ENCODE data around the gene CAMK1D.

DNA sequence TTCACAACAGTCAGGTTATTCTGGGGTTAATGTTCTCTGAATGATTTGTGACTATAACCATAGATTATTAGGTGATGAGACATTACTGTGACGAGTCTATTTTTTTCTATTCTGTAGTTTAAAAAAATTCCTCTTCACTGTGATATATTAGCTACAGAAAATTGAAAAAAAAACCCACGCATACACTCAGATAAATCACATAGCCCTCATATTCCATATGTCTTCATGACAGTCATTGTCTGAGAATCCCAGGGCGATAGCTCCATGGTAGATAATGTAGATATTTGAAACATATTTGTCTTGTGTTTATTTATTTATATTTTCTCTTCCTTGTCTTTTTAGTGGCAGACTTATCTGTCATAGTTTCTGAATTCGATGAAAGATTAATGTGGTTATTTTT, 110.0 kb downstream of the CAMK1D start:
- TF ChIP-seq, protein P1, sequence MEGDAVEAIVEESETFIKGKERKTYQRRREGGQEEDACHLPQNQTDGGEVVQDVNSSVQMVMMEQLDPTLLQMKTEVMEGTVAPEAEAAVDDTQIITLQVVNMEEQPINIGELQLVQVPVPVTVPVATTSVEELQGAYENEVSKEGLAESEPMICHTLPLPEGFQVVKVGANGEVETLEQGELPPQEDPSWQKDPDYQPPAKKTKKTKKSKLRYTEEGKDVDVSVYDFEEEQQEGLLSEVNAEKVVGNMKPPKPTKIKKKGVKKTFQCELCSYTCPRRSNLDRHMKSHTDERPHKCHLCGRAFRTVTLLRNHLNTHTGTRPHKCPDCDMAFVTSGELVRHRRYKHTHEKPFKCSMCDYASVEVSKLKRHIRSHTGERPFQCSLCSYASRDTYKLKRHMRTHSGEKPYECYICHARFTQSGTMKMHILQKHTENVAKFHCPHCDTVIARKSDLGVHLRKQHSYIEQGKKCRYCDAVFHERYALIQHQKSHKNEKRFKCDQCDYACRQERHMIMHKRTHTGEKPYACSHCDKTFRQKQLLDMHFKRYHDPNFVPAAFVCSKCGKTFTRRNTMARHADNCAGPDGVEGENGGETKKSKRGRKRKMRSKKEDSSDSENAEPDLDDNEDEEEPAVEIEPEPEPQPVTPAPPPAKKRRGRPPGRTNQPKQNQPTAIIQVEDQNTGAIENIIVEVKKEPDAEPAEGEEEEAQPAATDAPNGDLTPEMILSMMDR (IDR thresholded peaks at IDR 0.05), result no peak
- TF ChIP-seq MAZ (IDR thresholded peaks at IDR 0.05; ENCODE audit: borderline replicate concordance, low read depth, low read length) (no peak), CHD2 (IDR thresholded peaks at IDR 0.05; ENCODE audit: low read length, partially characterized antibody) (no peak), RAD21 (conservative IDR thresholded peaks at IDR 0.05 in 1 of 2, IDR thresholded peaks at IDR 0.05 in 1 of 2) (no peak), POLR2A (IDR thresholded peaks at IDR 0.05; ENCODE audit: low read length) (no peak), TP53 (CRISPR knock-in tag; IDR thresholded peaks at IDR 0.05) (no peak), EP300 (IDR thresholded peaks at IDR 0.05) (no peak), NFE2L2 (conservative IDR thresholded peaks at IDR 0.05; ENCODE audit: low read length) (no peak), MAFK (IDR thresholded peaks at IDR 0.05; ENCODE audit: partially characterized antibody) (no peak), RFX5 (IDR thresholded peaks at IDR 0.05) (no peak), NR3C1 (IDR thresholded peaks at IDR 0.05) (no peak)
- TF ChIP-seq, protein P2, sequence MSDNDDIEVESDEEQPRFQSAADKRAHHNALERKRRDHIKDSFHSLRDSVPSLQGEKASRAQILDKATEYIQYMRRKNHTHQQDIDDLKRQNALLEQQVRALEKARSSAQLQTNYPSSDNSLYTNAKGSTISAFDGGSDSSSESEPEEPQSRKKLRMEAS (IDR thresholded peaks at IDR 0.05), result no peak
